GM10248 (cell line): ENCODE data around the gene NTHL1.

ENCODE experiments used
- CTCF ChIA-PET: fragments of 300-600 bp; sonication (Branson Sonifier 250); formaldehyde crosslinking; extraction: SDS; loops from one replicate; lab custom pipeline; 2021; ENCODE audit warnings: antibody characterized with exemption; lab: Yijun Ruan, JAX
- POLR2A ChIA-PET: fragments of 350-650 bp; sonication (Branson Sonifier 250); formaldehyde crosslinking; extraction: SDS; loops from one replicate; lab custom pipeline; 2020; ENCODE audit warnings: antibody characterized with exemption; lab: Yijun Ruan, JAX
- DNase-seq: peaks from one replicate; pipeline ENCODE4 v3.0.0; 2012; ENCODE audit errors: extremely low spot score
- CTCF ChIP-seq: IDR thresholded peaks from 2 replicates; pipeline ENCODE4 v1.5.1; 2012; ENCODE audit warnings: mild to moderate bottlenecking, low read depth; ENCODE audit errors: extremely low read depth, missing control alignments, control extremely low read depth

NTHL1 gene

GRCh38 chr16:2045965-2046892, 1.4 kb downstream of the NTHL1 start:
- ChIA-PET CTCF (interaction anchor here (1.3 to 3.3 kb wide), 2 partner anchors 21 to 23 kb away, joined by 3 to 23 read pairs; no protein-coding TSS in a partner anchor), POLR2A (interaction anchor here (0.7 kb wide), 1 partner anchor 109 kb away, joined by 3 read pairs; the partner anchor contains the start of gene TRAF7)
- no peak for DNase-seq
- no peak for TF ChIP-seq CTCF

- POLR2A ChIA-PET: no interaction called here
- DNase-seq: no peak
- TF ChIP-seq CTCF: no peak
- CTCF ChIA-PET: interaction anchor here (1.0 to 1.7 kb wide), 5 partner anchors 17 to 96 kb away, joined by 3 to 5 read pairs (median 5); no protein-coding TSS in a partner anchor
Measured at GRCh38 chr16:2044541-2044940, 3.1 kb downstream of the NTHL1 start.

GRCh38 chr16:2043667-2044451, 3.8 kb downstream of the NTHL1 start:
- ChIA-PET POLR2A (interaction anchor here (1.2 kb wide), 1 partner anchor 112 kb away, joined by 5 read pairs; the partner anchor contains the start of gene TRAF7), CTCF (interaction anchor here (1.0 to 1.7 kb wide), 5 partner anchors 16 to 97 kb away, joined by 3 to 5 read pairs (median 5); no protein-coding TSS in a partner anchor)
- TF ChIP-seq CTCF: no peak
- no peak for DNase-seq

GRCh38 chr16:2042986-2043666, 4.5 kb downstream of the NTHL1 start:
- no peak for TF ChIP-seq CTCF
- POLR2A ChIA-PET: interaction anchor here (1.2 kb wide), 1 partner anchor 112 kb away, joined by 5 read pairs; the partner anchor contains the start of gene TRAF7
- DNase-seq: no peak
- CTCF ChIA-PET: interaction anchor here (1.4 to 1.7 kb wide), 2 partner anchors 15 to 97 kb away, joined by 5 read pairs; no protein-coding TSS in a partner anchor

- no peak for TF ChIP-seq CTCF
- DNase-seq: no peak
- ChIA-PET POLR2A (no interaction called here), CTCF (interaction anchor here (1.3 kb wide), 1 partner anchor 38 kb away, joined by 3 read pairs; no protein-coding TSS in a partner anchor)
Measured at GRCh38 chr16:2042171-2042985, 5.3 kb downstream of the NTHL1 start.
